GM19397 (cell line): ENCODE measurements around the gene LRRC34.
A peak's percentile ranks its signal among the peaks of the same experiment; 100 is the strongest.

Experiments
- ATAC-seq: cut with Tn5 transposase; IDR thresholded peaks from one replicate; pipeline ENCODE4 v1.9.1; 2021; ENCODE audit warnings: mild to moderate bottlenecking, moderate library complexity; ENCODE audit not compliant: unreplicated experiment

The LRRC34 gene

DNA sequence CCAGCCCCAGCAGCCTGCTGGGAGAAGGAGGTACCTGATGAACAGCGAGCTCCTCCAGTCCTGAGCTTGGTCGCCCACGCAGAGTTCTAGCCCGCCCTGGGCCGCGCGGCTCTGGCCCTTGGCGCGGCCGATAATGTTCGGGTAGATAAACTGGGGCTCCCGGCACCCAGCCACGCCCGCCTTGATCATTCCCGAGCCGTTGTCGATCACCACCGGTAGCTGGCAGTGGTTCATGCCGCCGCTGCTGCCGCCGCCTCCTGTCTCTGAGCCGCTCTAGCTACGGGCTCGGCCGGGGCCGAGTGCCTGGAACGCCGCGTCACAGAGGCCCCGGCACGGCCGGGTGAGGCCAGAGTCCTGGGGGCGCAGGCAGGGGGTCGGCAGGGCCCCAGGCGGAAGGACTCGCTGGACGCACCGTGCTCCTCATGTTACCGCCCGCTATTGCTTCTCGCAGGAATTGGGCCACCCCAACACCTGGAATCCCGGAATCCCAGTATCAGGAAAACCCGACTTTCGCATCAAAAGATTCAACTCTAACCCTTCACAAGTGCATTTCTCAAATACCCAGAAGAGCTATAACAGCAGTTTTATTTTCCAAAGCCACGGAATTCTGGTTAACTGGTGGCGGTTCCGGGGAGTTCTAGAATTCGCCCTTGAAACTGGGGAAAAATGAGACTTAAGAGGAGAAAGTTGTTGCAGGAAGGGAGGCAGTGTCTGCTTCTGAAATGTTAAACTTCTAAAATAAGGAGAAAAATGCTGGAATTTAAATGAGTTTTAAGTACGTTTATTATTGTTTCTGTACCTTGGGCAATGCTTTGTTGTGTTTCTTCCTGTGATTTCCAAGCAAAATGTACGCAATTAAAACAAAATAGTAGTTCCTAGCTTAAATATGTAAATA lies 43.2 kb downstream of the LRRC34 start, which contains the start of gene ACTRT3:
Gene ACTRT3, minus strand, starts transcription at position 275 of the 895 bp plus-strand sequence. Its CDS starts 41 bp downstream, at position 234.
- ATAC-seq = peak; percentile 31

DNA sequence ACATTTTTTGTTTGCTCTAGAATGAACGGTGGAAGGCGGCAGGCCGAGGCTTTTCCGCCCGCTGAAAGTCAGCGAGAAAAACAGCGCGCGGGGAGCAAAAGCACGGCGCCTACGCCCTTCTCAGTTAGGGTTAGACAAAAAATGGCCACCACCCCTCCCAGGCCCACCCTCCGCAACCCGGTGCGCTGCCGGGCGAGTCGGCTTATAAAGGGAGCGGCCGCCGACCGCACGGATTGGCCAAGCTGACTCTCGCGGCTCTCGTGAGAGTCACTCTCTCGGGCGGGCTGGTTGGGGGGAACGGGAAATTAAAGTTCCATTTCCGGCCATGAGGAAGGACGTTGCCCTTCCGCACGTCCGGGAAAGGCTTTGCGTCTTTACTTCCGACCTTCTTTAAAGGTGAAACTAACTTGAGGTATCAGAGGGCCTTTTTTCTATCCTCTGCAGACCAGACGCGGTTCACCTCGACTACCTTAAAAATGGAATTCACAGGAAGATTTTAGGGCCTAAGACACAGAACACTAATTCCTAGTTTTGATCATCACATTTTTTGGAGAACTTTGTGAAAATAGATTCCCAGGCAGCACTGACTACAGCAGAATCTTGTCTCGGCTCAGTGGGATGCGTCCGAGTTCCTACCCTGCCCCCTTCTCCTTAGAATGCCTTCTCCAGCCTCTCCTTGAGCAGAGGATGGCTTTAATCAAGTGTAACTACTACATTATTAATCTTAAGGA lies 47.7 kb downstream of the LRRC34 start, which contains the start of gene TERC:
Gene TERC, minus strand, starts transcription at position 179 of the 731 bp plus-strand sequence.
- peak; percentile 75 for ATAC-seq

DNA sequence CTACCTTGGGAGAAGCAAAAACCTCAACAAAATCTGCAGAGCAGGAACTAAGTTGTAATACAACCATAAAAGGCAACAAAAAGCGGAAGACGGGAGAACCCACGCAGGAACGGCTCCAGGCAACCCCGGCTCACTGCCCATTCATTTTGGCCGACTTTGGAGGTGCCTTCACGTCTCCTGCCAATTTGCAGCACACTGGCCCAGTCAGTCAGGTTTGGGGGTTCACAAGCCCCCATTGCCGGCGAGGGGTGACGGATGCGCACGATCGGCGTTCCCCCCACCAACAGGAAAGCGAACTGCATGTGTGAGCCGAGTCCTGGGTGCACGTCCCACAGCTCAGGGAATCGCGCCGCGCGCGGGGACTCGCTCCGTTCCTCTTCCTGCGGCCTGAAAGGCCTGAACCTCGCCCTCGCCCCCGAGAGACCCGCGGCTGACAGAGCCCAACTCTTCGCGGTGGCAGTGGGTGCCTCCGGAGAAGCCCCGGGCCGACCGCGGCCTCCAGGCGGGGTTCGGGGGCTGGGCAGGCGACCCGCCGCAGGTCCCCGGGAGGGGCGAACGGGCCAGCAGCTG lies 48.3 kb downstream of the LRRC34 start:
- peak; percentile 29 for ATAC-seq

DNA sequence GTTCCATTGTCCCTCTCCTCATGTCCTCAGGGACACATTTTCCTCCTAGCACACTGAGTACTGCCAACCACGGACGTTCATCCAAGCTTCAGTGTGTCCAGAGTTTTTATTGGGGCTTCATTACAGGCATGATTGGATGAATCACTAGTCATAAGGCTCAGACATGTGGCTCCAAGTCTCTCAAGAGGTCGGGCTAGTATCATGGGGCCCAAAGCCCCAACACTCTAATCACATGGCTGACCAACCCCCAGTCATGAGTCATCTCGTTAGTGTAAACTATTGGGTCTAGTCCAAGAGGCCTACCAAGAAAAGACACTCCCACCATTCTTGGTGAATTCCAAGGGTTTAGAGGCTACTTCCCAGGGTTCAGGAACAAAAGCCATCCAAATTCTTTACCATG lies 52.2 kb downstream of the LRRC34 start:
- no peak for ATAC-seq

DNA sequence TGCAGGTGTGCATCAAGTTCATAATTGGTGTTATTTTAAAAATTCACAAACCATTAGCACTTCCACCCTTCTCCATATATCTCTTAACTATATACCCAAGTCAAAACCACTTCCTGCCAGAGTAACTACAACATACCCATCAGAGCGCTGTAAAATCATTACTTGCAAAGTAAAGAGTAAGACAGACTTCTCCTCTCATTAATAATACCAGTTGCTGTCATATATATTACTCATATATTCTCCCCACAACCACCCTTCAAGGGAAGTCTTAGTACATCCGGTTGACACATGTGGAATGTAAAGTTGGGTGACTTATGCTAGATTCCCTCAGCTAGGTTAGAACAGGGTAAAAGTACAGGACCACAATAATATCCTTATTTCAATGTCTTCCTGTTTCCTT lies 53.4 kb downstream of the LRRC34 start:
- ATAC-seq = peak; percentile 42

DNA sequence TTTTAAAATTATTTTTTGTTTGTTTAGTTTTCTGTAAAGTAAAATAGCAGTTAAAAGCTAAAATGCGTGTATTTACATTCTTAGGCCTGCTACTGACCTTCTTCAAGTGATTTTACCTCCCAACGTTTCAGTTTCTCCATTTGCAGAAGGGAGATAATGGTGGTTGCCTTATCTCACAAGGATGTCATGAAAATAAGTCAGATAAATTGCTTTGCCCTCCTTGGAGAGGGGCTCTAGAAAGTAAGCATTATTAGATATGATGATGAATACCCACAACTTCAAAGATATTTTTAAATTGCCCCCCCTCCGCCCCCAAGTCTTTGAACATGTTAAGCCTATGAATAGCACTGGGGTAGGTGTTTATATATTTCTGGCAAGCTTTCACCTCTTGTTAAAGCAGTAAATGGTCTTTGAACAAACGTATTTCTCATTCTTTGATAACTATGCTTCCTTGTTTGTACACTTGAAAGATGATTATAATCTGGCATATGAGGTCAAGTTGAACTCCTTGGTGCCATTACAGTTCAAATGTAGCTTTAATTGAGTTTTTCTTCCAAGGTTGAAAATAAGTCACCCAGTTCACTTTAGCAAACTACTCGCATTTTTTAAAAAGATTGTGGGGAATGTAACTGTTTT lies 54.2 kb downstream of the LRRC34 start:
- ATAC-seq = no peak

DNA sequence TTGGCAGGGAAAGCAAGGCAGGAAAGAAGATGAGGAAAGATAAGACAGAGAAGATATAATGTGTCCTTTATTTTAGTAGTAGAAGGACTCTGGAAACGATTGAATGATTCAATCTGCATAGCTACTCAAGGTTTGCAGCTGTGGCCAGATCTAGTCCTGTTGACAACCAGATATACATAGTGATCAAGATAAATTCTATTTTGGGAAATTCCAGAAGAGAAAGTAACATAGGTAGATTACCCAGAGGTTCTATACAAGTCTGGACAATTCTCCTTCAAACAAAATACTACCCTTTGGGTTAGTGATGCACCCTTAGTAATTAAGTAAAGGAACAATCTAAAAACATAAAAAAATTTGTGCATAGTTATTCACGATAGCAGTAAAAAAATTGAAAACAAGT lies 57.2 kb downstream of the LRRC34 start:
- ATAC-seq = no peak

DNA sequence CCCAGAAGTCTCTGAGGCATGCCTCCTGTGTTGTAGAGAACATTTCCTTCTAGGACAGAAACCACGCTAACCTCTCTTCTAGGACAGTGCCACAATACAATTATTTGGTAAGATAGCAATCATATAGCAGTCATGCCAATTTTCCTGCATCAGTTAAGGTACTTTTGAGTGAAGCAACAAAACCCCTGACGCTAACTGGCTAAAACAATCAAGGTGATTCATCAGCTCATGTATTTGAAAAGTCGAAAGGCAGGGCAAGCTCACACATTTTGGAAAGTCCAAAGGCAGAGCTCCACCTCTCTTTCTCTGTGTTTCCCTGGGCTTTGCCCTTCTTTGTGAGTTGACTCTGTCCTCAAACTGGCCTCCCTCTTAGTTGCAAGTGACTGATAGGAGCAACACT lies 58.0 kb downstream of the LRRC34 start:
- no peak for ATAC-seq

DNA sequence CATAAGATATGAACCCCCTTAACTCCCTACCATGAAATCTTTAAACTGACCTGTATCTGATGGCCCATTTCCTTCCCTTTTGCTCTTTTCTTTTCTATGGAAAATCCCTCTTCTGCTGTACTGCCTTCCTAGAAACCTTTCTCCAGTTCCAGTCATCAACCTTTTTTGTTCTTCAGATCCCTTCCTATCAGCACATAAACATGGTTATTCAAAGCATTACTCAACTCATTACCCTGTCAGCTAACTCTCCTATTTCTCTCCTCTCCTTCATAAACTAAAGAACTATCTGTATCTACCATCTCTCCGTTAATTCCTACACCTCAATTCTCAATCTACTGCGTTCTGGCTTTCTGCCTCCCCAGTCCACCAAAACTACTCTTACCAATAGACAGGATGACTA lies 60.8 kb downstream of the LRRC34 start:
- ATAC-seq = no peak

DNA sequence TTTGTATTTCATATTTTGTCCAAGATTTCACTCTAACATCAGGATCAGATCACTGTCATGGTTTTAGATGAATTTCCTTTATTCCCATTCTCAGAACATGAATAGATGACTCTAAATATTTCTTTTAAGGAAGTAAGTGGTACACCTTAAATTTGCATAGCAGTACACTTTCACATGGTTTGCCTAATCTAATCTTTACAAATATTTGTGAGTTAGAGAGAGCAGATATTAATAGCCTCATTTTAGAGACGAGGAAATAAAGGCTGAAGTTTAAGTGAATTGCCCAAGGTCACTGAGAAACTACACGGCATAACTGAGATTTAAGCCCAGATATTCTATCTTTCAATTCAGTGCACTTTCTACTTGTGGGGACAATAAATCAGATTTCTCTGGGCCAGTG lies 62.0 kb downstream of the LRRC34 start:
- no peak for ATAC-seq

DNA sequence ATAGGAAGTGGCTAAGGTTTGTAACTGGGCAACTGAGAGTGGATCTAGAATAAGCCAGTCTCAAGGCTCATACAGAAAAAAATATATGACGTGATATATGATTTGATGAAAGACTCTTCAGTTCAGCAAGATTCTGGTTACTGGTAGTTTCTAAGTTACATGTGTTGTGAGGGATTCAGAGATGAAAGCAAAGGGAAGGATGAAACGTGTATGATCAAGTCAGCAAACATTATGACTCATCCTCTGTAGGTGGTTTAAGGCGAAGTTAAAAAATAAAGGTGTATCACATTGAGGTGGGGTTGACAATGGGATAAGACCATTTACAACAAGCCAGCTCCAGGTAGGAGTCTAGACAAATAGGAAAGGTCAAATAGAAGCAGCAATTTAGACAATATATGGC lies 64.0 kb downstream of the LRRC34 start:
- ATAC-seq = no peak

DNA sequence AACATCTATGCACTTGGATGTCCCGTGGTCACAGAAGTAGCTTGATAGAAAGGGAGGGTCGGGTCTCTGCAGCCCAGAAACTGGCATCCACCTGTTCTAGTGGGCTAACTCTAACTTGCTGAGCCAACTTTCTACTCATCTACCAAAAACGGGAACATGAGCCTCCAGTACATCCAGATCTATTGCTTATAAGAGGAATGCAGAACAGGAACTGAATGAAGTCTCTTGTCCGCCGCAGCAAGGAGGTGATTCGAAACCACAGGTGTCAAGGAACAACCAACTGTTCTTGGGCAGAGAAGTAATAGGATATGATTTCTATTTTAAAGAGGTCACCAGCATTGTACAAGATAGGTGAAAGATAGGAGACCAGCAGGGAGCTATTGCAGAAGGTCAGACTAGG lies 65.8 kb downstream of the LRRC34 start:
- no peak for ATAC-seq

DNA sequence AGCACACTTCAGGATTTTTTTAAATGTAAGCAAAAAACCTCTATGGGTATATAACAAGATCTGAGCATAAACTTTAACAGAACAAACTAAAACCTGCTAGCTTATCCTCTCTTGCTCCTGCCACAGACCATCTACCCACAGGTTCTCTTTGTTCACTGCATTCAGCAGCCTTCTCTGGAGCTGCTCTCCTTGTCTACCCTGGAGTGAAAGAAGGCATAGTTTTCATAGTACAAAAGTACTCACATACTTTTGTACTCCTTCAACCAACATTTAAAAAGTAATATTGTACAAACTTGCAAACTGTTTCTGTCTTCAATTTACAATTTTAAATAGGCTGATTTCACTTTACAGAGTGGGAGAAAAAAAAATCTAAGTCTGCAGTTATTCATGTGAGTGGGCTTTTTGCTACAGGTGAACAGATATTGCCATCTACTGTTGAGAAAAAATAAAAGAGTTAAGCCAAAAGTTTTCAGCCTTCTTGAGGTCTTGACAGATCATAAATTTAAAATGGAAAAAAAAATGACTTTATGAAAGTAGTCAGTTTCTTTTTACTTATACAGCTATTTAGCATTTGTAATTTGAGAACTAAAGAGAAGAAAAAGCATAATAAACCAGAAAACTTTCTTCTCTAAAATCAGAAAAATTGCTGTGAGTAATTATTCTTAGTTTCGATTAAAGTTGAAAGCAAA lies 68.2 kb downstream of the LRRC34 start:
- no peak for ATAC-seq
